NCI-H2107 treated with DMSO at 0.1 percent for 48 hours (cell line): ENCODE data around the gene CEP131.
"Not testable (repeated sequence)": the region's sequence is repeated elsewhere in the genome, so short reads cannot be mapped to it uniquely, and the experiment has no call there.

Experiments used
- DNase-seq: peaks from one replicate; lab custom pipeline; 2025; ENCODE audit not compliant: unreplicated experiment; lab: John Stamatoyannopoulos, UW

The CEP131 gene

DNA sequence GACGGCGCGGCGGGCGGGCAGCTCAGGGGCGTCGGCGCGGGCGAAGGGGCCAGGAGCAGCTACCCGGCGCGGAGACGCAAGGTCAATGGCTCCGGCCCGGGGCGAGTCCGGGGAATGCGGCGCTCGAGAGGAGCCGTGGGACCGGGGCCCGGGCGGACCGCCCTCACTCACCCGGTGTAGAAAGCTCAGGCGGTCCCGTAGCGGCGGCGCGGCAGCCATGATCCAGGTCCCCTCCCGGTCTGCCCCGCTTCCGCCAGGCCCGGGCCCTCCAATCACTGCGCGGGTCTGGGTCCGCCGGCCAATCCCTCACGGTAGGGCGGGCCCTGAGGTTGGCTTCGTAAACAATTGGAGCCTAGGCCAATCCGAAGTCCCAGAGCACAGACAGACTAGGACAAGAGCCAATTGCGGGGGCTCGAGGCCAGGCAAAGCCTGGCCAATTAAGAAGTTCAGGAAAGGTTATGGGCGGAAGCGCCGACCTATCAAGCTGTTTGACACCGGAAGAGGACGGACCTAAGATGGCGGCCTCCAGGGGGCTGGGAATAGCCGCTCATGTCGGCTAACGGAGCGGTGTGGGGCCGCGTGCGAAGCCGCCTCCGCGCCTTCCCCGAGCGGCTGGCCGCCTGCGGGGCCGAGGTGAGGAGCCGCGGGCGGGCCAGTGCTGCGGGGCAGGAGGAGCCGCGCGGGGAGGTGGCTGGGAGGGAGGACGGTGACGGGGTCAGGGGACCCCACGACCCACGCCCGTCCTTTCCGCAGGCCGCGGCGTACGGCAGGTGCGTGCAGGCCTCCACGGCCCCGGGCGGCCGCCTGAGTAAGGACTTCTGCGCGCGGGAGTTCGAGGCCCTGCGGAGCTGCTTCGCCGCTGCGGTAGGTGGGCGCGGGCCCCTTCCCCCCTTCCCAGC lies 16.3 kb upstream of the CEP131 start, which contains the start of the genes NDUFAF8 and TEPSIN:
Gene NDUFAF8 (plus strand): TSS at position 504 of the 899 bp plus-strand sequence. CDS start 46 bp downstream, at position 550.
Gene TEPSIN (minus strand): TSS at position 241 of the 899 bp plus-strand sequence. CDS start 22 bp downstream, at position 219.
- peak; percentile 98 for DNase-seq

DNA sequence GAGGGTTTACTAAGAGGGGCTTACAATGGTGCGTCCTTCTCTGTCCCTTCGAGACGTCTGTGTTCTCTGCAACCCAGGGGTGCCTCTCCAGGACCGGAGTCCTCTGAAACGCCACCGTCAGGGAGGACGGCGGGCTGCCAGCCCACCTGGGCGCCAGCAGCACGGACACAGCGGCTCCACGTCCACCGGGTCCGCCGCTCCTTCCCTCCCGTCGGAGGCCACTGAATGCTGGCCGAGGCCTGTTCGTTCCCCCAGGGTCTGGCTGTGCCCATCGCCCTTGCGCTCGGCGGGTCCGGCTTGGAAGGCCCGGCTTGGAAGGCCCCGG lies 15.7 kb upstream of the CEP131 start:
- no peak for DNase-seq

DNA sequence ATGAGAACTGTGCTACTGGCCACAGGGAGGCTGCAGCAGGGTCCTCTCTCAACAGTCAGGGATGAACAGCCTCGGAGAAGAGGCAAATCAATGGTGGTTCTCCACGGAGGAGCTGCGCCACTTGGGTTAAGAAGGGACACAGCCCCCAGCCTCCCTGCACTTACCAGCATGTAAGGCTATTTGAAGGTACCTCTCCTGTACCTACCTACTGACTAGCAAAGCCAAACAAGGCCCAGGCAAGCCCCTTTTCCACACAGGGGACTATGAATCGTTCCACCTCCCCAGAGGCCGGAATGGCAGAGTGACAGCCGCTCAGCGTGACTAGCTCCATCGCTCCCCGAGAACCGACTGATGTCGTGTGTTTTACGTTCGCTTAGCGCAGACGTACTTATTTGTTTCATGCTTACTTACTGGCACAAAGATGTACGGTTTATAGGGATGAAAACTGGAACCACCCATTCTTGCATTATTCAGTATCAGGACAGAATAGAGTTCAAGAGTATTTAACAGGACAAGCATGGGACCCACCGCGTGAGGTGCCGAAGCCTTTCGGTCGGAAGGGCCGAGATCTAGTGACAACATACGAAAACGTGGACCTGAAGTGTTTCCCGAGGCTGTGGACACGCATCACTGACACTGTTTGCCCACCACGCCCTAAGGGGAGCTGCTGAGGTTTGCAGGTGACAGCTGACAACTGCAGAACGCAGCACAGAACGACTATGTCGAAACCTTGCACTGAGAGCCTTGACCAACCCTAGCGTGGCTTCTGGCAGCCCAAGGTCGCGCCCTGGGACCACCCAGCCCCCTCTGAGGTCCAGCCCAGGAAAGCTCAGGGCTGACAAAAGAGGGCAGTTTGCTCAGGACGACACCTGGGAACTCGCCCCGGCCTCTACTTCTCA lies 15.1 kb upstream of the CEP131 start:
- DNase-seq: no peak

DNA sequence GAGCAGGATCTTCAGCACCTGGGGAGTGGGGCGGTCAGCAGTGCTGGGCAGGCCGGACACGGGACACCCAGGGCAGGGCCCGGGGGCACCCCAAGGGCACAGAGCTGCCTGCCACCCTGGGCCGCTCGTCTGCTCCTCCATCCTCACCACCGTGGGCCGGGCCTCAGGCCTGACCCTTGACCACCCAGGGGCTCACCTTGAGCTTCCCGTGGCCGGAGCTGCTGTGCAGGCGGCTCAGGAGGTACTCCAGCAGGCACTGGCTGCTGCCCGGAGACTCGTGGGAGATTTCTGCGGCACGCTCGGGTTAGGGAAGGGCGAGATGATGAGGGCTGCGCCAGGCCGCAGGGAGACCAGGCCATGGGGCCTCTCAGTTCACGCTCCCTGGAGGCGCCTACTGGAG lies 14.0 kb upstream of the CEP131 start:
- no peak for DNase-seq

DNA sequence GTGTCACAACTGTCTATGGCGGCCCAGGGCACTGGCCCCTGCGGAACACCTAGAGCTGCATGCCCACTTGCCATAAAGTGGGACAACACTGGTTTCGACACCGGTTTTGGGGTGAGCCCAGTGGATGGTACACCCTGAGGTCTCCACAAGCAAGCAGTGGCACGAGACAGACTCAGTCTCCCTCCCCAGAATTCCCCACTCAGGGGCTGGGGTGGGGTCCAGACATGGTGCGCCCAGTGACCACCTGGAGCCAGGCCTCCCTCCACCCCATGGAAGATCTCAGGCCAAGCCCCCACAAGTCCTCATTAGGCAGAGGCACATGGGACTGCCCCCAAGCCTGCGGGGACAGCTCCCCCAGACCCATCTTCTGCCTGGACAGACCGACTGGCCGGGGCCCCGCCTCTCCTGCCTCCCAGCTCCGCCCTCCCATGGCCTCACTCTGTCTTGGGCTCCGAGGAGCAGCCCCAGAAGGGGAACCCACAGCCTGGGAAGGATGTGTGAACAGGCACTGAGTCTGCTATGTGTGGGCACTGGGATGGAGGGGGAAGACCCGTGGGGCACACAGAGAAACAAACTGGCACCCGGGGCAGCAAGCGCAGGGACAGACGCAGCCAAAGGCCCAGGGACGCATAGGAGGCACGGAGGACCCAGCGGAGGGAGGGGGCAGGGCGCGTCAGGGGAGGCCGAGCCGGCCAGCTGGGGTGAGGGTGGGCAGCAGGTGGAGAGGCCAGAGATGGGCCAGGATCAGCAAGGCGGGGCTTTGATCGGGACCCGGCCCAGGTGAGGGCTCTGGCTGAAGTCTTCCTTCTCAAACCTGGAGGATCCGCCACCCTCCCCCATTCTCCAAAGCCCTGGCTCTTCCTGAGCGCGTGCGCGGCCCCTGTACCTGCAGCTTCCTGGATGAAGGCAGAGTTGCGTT lies 13.3 kb upstream of the CEP131 start:
- DNase-seq: no peak

DNA sequence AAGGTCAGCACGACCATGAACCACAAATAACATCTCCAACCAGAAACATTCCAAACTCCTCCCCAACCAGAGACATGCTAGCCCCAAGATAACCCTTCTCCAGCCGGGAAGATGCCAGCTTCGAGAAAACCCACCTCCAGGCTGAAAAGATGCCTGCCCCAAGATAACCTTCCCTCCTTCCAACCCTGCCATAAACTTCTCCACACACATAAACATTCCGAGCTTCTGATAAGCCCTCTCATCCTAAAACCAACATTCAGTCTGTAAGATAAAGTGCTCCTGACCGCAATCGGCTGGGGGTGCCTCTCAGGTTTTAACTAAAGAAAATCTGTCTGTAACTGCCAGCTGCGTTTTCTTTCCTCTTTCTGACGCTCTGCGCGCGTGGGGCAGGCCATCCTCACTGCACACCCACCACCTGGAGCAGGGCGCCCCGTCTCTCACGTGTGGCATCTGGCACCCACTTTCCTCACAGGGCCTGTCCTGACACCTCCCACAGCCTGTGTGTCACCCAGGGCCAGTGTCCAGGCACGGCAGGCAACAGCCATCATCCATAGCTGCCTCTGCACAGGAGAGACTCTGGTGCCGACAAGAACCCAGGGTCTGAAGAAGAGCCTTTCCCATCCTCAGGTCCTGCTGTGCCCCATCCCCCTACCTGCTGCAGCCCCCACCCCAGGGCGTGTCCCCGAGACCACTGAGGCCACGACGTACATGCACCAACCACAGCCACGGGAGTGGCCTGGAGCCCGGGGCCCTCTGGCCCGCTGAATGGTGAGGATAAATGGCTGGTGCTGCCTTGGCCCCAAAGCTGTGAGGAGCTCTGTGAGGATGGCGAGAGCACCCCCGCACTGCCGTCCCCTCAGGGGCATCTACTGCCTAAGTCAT lies 12.4 kb upstream of the CEP131 start:
- no peak for DNase-seq

DNA sequence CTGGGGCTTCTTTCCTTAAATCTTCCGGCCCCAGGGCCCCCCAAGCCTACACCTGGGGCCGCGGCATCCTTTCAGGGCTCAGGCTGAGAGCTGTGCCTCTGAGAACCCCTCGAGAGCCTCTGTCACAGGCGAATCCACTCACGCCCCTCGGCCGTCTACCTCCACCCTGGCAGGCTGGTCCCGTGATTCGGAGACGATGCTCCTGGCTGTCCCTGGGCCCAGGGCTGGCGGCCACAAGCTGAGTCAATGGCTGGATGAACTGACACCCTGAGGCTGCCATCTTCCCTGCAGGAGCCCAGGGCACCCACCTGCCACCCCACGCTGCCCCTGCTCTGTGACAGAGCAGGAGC lies 11.7 kb upstream of the CEP131 start:
- no peak for DNase-seq

DNA sequence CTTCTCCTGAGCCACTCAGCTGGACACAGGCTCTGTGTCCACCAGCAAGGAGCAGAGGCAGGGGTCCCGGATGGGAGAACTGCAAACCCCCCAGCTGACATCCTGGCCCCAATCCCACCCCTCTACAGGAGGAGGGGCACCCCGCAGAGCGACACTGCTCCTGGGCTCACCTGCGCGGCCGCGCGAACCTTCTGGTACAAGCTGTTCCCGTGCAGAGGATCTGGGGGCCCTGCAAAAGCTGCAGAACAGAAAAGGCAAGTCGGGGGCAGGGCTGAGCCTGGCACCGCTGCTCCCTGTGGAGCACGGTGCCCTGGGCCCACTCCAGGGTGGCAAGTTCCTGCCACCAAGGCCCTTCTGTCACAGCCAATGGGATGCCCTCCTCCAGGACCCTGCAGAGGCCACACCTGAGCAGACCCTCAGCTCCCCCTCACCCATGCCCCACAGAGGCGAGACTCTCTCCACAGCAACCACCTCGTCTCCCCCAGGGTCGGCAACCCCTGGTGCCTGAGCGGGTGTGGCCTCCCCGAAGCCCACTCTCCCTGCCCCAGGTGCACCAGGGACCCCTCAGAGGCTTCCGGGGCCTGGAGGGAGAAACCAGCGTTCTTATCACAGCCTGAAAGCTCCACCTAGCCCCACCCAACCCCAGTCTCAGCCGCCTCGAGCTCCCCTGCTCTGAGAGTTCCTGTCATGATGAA lies 11.2 kb upstream of the CEP131 start:
- DNase-seq: no peak

DNA sequence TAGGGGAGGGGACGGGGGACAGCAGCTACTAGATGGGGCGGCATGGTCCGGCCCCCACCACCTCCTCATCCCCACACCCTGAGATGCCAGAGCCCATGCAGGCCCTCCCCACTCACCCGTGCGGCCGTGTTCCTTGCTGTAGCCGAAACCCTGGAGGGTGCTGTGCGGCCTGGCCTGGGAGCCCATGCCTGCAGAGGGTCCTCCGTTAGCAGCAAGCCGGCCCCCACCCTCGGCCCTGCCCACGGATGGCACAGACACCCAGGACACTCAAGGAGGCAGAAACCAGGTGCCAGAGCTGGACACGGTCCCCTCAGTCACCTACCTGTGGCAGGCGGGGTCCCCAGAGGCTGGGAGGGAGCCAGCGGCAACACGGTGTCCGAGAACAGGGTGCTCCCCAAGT lies 10.6 kb upstream of the CEP131 start:
- DNase-seq: no peak

DNA sequence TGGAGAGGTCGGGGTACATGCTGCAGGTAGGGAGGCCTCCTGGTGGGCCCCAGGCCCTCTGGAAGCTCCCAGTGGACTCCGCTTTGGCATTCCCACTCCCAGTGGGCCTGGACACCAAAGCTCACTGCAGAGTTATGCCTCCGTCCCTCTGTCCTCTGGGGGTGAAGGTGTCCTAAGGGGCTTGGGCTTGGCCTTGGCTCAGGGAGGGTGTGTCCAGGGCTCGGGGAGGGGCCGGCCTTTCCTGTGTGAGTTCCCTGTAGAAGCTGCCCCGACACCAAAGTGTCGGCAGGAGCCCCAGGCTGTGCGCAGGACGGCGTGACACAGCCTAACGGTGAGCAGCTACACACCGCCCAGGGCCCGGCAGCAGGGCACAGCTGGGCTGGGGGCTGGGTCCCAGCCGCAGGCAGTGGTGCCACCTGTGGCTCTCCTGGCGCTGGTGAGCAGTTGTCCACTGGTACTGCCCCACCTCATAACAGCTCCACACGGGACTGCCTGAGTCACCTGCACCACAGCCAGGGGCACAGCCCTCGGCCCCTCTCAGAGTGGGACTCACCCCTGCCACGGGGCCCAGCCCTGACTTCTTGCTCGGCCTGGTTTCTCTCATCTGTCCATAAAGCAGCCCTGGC lies 10.0 kb upstream of the CEP131 start:
- no peak for DNase-seq

DNA sequence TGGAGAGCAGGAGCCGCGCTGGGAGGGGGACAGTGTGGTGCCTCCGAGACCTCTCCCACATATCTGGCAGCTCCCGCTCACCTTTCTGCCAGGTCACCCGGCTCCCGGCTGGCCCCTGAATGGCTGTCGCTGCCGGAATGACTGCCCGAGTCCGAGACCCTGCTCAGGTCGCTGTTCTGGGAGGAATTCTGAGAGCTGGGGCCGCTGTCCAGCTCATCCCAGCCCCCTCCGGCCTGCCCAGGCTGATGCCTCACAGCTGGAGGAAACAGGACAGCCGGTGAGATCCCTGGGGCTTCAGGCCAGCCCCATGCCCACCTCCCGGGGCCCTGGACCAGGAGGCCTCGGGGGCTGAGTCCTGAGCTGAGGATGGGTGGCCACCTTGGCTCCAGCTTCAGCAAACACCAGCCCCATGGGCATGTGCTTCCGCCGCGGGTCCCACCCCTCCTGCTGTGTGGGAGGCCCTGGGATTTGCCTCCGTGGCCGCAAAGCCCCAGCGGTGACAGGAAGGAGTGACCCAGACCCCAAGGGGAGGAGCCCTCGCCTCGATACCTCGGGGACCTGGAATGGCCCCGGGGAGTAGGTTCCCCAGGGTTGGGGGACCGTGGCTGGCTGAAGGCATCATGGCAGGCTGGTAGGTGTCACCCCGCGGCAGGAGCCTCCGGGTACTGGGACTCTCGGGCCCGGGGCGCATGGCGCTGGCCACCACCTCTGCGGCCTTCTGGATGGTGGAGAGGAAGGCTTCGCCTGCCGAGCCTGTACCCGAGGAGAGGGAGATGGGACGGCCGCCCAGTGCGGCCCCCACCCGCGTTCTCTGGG lies 9.2 kb upstream of the CEP131 start:
- DNase-seq: no peak

DNA sequence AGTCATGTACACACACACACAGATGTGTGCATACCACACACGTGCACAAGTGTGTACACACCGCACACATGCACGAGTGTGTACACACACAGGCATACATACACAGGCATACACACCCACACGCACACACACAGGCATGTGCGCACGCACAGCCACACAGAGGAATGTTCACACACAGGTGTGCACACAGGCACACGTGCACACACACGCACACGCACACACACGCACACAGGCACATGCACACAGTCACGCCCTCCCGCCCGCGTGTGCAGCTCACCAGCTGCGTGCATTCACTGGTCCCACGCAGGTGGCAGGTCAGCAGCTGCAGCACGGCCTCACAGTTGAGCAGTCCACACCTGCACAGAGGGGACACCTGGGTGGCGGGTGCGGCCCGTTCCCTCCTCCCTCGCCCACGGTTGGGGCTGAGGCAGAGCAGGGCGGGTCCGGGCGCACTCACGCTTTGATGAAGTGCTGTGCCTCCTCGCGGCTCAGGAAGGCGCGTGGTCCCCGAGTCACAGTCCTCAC lies 8.4 kb upstream of the CEP131 start:
- DNase-seq: no peak

DNA sequence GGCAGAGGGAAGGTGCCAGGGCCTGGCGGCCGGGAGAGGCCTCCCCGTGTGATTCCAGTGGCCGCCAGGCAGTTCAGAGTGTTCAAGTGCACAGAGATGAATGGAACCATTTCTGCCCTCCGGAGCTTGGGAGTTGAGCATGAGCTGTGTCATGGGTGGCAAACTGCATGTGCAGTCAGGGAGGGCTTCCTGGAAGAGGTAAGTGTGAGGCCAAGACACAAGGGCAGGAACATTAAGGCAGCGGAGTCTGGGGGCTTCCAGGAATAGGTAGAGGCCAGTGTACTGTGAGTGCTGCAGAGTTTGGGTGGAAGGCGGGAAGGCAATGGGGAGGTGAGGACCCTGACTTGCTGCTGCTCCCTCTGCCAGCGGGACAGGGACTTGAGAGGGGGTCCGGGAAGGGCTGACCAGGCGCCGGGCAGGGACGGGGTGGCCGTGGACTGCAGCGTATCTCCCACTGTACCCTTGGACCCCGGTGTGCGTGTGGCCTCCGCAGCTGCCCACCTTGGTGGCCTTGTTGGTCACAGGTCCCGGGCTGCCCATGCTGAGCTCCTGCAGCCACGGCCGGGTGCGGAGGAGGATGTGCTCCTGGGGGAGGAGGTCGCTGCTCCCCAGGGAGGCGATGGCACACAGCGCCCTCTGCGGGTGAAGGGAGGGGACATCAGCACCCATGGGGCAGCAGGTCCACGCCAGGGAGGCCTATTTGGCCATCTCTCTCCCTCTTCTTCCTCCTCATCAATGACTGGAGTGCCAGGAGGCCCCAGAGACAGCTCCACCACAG lies 7.5 kb upstream of the CEP131 start:
- DNase-seq: no peak

DNA sequence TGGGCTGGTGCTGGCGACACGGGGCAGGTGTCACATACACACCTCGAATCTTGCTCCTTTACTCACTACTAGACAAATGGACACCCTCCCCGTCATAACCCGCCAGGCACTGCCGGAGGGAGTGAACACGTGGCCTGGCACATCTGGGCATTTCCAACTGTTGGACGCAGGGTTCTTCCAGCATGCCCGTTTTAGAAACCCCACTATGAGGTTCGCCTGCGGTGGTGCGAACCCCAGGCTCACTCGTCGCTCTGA lies 6.8 kb upstream of the CEP131 start:
- no peak for DNase-seq

DNA sequence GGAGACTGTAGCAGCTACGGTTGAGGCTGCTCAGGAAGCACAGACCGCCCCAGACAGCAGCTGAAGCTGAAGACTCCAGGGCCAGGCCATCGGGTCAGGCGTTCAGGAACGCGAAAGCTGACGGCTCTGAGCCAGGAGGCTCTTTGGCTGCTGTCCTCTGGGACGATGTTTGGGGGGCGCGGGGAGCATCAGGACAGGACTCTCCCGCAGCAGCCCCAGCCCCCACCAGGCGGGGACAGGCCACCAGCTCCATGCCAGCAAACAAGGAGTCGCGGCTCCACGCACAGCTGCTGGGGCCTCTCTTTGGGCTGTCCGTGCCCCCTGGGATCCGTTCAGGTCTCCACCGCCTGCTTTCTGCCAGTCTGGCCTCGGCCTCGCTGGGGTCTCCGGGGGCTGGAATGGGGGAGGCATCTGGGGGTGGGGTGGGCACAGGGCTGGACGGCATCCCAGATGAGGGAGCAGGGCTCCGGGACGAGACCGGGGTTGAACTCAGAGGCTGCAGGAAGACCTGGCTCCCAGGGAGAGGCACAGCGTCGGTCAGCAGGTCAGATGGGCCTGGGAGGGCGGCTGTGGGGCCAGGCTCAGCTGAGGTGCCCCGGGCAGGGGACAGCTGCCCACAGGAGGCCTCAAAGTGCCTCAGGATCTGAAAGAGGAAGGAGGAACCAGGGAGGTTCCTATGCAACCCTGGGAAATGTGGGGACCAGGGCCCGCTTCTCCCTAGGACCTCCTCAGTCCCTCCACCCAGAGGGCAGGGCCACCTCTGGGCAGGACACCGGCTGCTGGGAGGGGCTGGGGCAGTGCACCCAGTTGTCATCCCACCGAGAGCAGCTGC lies 6.3 kb upstream of the CEP131 start:
- DNase-seq: no peak

DNA sequence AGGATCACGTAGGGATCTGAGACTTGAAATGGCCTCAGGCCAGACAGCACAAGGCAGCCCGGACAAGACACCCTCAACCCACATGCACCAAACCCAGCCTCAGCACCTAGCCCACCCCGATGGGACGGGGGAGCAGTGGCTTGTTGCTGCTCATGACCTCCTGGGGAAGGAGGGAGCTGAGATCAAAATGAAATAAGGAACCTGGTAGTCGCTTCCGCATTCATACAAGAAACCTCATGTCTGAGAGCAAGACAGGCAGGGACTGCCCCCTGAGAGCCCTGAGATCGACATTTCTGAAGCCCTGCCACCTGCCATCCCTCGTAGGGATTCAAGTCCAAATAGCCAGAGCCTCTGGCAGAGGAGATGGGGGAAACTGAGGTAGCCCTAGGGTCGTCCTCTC lies 5.7 kb upstream of the CEP131 start:
- no peak for DNase-seq

DNA sequence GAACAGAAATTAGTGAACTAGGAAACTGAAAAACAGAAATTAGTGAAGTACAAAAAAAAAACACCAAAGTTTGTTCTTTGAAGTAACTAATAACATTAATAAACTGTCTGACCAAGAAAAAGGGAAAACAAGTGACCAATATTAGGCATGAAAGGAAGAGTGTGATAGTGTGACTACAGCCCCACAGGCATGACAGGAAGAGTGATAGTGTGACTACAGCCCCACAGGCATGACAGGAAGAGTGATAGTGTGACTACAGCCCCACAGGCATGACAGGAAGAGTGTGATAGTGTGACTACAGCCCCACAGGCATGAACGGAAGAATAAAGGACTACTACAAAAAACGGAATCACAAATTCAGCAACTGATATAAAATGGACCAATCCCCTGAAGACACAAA lies 4.9 kb upstream of the CEP131 start:
- DNase-seq: not testable (repeated sequence)
